Mucosa of rectum (tissue), 2 donors: ENCODE measurements around the gene ROR2.
"Not testable (repeated sequence)": the region's sequence is repeated elsewhere in the genome, so short reads cannot be mapped to it uniquely, and the experiment has no call there.

ENCODE experiments used
- H3K27ac ChIP-seq, 2 donors: one replicate each; pipeline ENCODE4 v1.7.0; 2013; ENCODE audit warnings: inconsistent platforms in 2 of 2, low read depth in 2 of 2, low read length in 2 of 2
- H3K27me3 ChIP-seq, 2 donors: one replicate each; pipeline ENCODE4 v1.7.0; 2013; ENCODE audit warnings: low read length in 2 of 2; ENCODE audit not compliant: control insufficient read depth in 2 of 2, insufficient read depth in 2 of 2
- H3K36me3 ChIP-seq, 2 donors: one replicate each; pipeline ENCODE4 v1.7.0; 2013; ENCODE audit warnings: low read length in 2 of 2; ENCODE audit not compliant: control insufficient read depth in 2 of 2, insufficient read depth in 2 of 2
- H3K4me1 ChIP-seq, 2 donors: one replicate each; pipeline ENCODE4 v1.7.0; 2013; ENCODE audit warnings: low read length in 2 of 2, mild to moderate bottlenecking in 1 of 2; ENCODE audit not compliant: control insufficient read depth in 2 of 2, insufficient read depth in 2 of 2
- H3K4me3 ChIP-seq, 2 donors: one replicate each; pipeline ENCODE4 v1.7.0; 2013; ENCODE audit warnings: low read length in 2 of 2
- H3K9ac ChIP-seq, 2 donors: one replicate each; pipeline ENCODE4 v1.7.0; 2013; ENCODE audit warnings: low read length in 2 of 2, low read depth in 1 of 2, mild to moderate bottlenecking in 1 of 2
- H3K9me3 ChIP-seq, 2 donors: one replicate each; pipeline ENCODE4 v1.7.0; 2013; ENCODE audit warnings: low read length in 2 of 2; ENCODE audit not compliant: control insufficient read depth in 2 of 2
- donor health status: healthy.
- donor health status: Normal muscosa, but diverticular disease.

ROR2 gene

GRCh38 chr9:91558395-91558794 is 391.6 kb downstream of the ROR2 start:
- no peak overlapping the region for H3K27ac ChIP-seq
- no peaks in the 10 kb centered on the region for H3K36me3 ChIP-seq
- no peaks in the 10 kb centered on the region for H3K9me3 ChIP-seq
- no peak overlapping the region for H3K9ac ChIP-seq
- H3K27me3 ChIP-seq, result no peaks in the 10 kb centered on the region
- H3K4me3 ChIP-seq, result no peak overlapping the region
- no peaks in the 10 kb centered on the region for H3K4me1 ChIP-seq

- Histone ChIP-seq H3K4me3 (no peak overlapping the region), H3K36me3 (no peaks in the 10 kb centered on the region), H3K4me1 (no peaks in the 10 kb centered on the region), H3K27ac (no peak overlapping the region), H3K27me3 (no peaks in the 10 kb centered on the region), H3K9ac (no peak overlapping the region), H3K9me3 (no peaks in the 10 kb centered on the region)
These were observed 392.7 kb downstream of the ROR2 start for GRCh38 chr9:91557327-91557726.

- no peak overlapping the region for H3K9ac ChIP-seq
- H3K36me3 ChIP-seq, result no peaks in the 10 kb centered on the region
- H3K4me1 ChIP-seq, result no peaks in the 10 kb centered on the region
- no peaks in the 10 kb centered on the region for H3K9me3 ChIP-seq
- H3K27me3 ChIP-seq, result no peaks in the 10 kb centered on the region
- H3K27ac ChIP-seq, result no peak overlapping the region
- H3K4me3 ChIP-seq, result no peak overlapping the region
These were observed 394.9 kb downstream of the ROR2 start for GRCh38 chr9:91555132-91555531.

- H3K27ac ChIP-seq, result no peak overlapping the region
- H3K4me3 ChIP-seq, result no peak overlapping the region
- H3K9me3 ChIP-seq, result no peaks in the 10 kb centered on the region
- no peak overlapping the region for H3K9ac ChIP-seq
- no peaks in the 10 kb centered on the region for H3K4me1 ChIP-seq
- H3K36me3 ChIP-seq, result no peaks in the 10 kb centered on the region
- H3K27me3 ChIP-seq, result no peaks in the 10 kb centered on the region
These were observed 400.9 kb downstream of the ROR2 start for GRCh38 chr9:91549177-91549576.

GRCh38 chr9:91547081-91547480 is 402.9 kb downstream of the ROR2 start:
- no peak overlapping the region for H3K27ac ChIP-seq
- no peaks in the 10 kb centered on the region for H3K9me3 ChIP-seq

GRCh38 chr9:91546574-91546973 is 403.5 kb downstream of the ROR2 start:
- no peaks in the 10 kb centered on the region for H3K36me3 ChIP-seq
- H3K4me1 ChIP-seq, result no peaks in the 10 kb centered on the region
- H3K4me3 ChIP-seq, result no peak overlapping the region
- no peaks in the 10 kb centered on the region for H3K9me3 ChIP-seq
- no peak overlapping the region for H3K27ac ChIP-seq
- no peaks in the 10 kb centered on the region for H3K27me3 ChIP-seq
- no peak overlapping the region for H3K9ac ChIP-seq

More at GRCh38 chr9:91547081-91547480, 402.9 kb downstream of the ROR2 start:
- no peaks in the 10 kb centered on the region for H3K27me3 ChIP-seq
- H3K4me3 ChIP-seq, result no peak overlapping the region
- H3K9ac ChIP-seq, result no peak overlapping the region
- no peaks in the 10 kb centered on the region for H3K36me3 ChIP-seq
- H3K4me1 ChIP-seq, result no peaks in the 10 kb centered on the region

GRCh38 chr9:91541734-91542133 is 408.3 kb downstream of the ROR2 start:
- no peak overlapping the region for H3K4me3 ChIP-seq
- H3K27me3 ChIP-seq, result no peaks in the 10 kb centered on the region
- H3K9ac ChIP-seq, result no peak overlapping the region
- no peaks in the 10 kb centered on the region for H3K36me3 ChIP-seq
- no peaks in the 10 kb centered on the region for H3K9me3 ChIP-seq
- H3K4me1 ChIP-seq, result peaks cover 0 to 4% of the 10 kb centered on the region in 2 donors
- no peak overlapping the region for H3K27ac ChIP-seq

- not testable (repeated sequence) for H3K27ac ChIP-seq, H3K9ac ChIP-seq, H3K4me1 ChIP-seq, H3K27me3 ChIP-seq, H3K36me3 ChIP-seq, H3K4me3 ChIP-seq, H3K9me3 ChIP-seq
These were observed 409.5 kb downstream of the ROR2 start for GRCh38 chr9:91540506-91540905.

GRCh38 chr9:91536211-91536691 is 413.8 kb downstream of the ROR2 start:
- peaks cover 4% of the 10 kb centered on the region in 2 donors for H3K4me1 ChIP-seq
- H3K36me3 ChIP-seq, result no peaks in the 10 kb centered on the region
- peak overlapping the region in 1 of 2 donors; percentile 8 for H3K27ac ChIP-seq
- H3K4me3 ChIP-seq, result peak overlapping the region in 1 of 2 donors; percentile 25
- H3K27me3 ChIP-seq, result no peaks in the 10 kb centered on the region
- H3K9ac ChIP-seq, result no peak overlapping the region
- no peaks in the 10 kb centered on the region for H3K9me3 ChIP-seq

GRCh38 chr9:91534374-91534773 is 415.7 kb downstream of the ROR2 start:
- no peaks in the 10 kb centered on the region for H3K9me3 ChIP-seq
- no peaks in the 10 kb centered on the region for H3K27me3 ChIP-seq
- no peak overlapping the region for H3K27ac ChIP-seq
- H3K4me1 ChIP-seq, result peaks cover 4% of the 10 kb centered on the region in 2 donors
- no peaks in the 10 kb centered on the region for H3K36me3 ChIP-seq
- no peak overlapping the region for H3K4me3 ChIP-seq
- H3K9ac ChIP-seq, result no peak overlapping the region

GRCh38 chr9:91533382-91533781 is 416.6 kb downstream of the ROR2 start:
- peaks cover 4% of the 10 kb centered on the region in 2 donors for H3K4me1 ChIP-seq
- H3K9ac ChIP-seq, result no peak overlapping the region
- no peak overlapping the region for H3K4me3 ChIP-seq
- H3K9me3 ChIP-seq, result no peaks in the 10 kb centered on the region
- no peak overlapping the region for H3K27ac ChIP-seq
- H3K36me3 ChIP-seq, result no peaks in the 10 kb centered on the region
- no peaks in the 10 kb centered on the region for H3K27me3 ChIP-seq
